ENCODE results near the gene KLHL17.
A peak's percentile ranks its signal among the peaks of the same experiment; 100 is the strongest.

KLHL17 gene

GRCh38 chr1:958823-959730 is 1.3 kb upstream of the KLHL17 start, which contains the start of gene NOC2L:
Gene NOC2L, minus strand, starts transcription at chr1:959256. Its CDS starts 16 bp downstream, at chr1:959240.
- H3K4me3 ChIP-seq (replicated peaks; ENCODE audit: insufficient read depth, low read length) = peak within 1 kb of the TSS; percentile 99
- peak within 1 kb of the TSS; percentile 79 for H3K27ac ChIP-seq (replicated peaks)
- no peaks in the 10 kb centered on the region for H3K27me3 ChIP-seq (ENCODE audit: insufficient read depth, poor library complexity, severe bottlenecking)
- DNase-seq (ENCODE audit: low read depth in 1 of 2, low spot score in 1 of 2) = peak; percentile 80 to 92
- TF ChIP-seq POLR2AphosphoS5 (IDR thresholded peaks at IDR 0.05; ENCODE audit: low read depth) (peak; percentile 79), GABPA (IDR thresholded peaks at IDR 0.05; ENCODE audit: low read depth) (peak; percentile 84), SPI1 (IDR thresholded peaks at IDR 0.05; ENCODE audit: borderline replicate concordance, low read depth) (no peak), REST (IDR thresholded peaks at IDR 0.05; ENCODE audit: insufficient replicate concordance, low read depth) (peak; percentile 46), CTCF (IDR thresholded peaks at IDR 0.05; ENCODE audit: insufficient read depth, low read length) (no peak)

GRCh38 chr1:959731-960362 is 537 bp upstream of the KLHL17 start:
- H3K4me3 ChIP-seq (replicated peaks; ENCODE audit: insufficient read depth, low read length) = peak overlapping the region; percentile 64
- H3K27ac ChIP-seq (replicated peaks) = no peak overlapping the region
- H3K27me3 ChIP-seq (ENCODE audit: insufficient read depth, poor library complexity, severe bottlenecking) = no peaks in the 10 kb centered on the region
- no peak for TF ChIP-seq POLR2AphosphoS5 (IDR thresholded peaks at IDR 0.05; ENCODE audit: low read depth)
- no peak for TF ChIP-seq SPI1 (IDR thresholded peaks at IDR 0.05; ENCODE audit: borderline replicate concordance, low read depth)
- no peak for TF ChIP-seq CTCF (IDR thresholded peaks at IDR 0.05; ENCODE audit: insufficient read depth, low read length)
- no peak for TF ChIP-seq REST (IDR thresholded peaks at IDR 0.05; ENCODE audit: insufficient replicate concordance, low read depth)
- no peak for TF ChIP-seq GABPA (IDR thresholded peaks at IDR 0.05; ENCODE audit: low read depth)
- DNase-seq (ENCODE audit: low read depth in 1 of 2, low spot score in 1 of 2) = no peak

GRCh38 chr1:961132-961669 is 817 bp downstream of the KLHL17 start:
- Histone ChIP-seq H3K27ac (replicated peaks) (no peak overlapping the region), H3K4me3 (replicated peaks; ENCODE audit: insufficient read depth, low read length) (peak overlapping the region; percentile 64), H3K27me3 (ENCODE audit: insufficient read depth, poor library complexity, severe bottlenecking) (no peaks in the 10 kb centered on the region)
- no peak for DNase-seq (ENCODE audit: low read depth in 1 of 2, low spot score in 1 of 2)
- TF ChIP-seq REST (IDR thresholded peaks at IDR 0.05; ENCODE audit: insufficient replicate concordance, low read depth) = no peak
- no peak for TF ChIP-seq SPI1 (IDR thresholded peaks at IDR 0.05; ENCODE audit: borderline replicate concordance, low read depth)
- no peak for TF ChIP-seq CTCF (IDR thresholded peaks at IDR 0.05; ENCODE audit: insufficient read depth, low read length)
- no peak for TF ChIP-seq POLR2AphosphoS5 (IDR thresholded peaks at IDR 0.05; ENCODE audit: low read depth)
- no peak for TF ChIP-seq GABPA (IDR thresholded peaks at IDR 0.05; ENCODE audit: low read depth)

Data from HL-60 (cell line).